Ishikawa (cell line): Measurements from ENCODE around the gene OR1D5.

Experiments used
- CEBPB ChIP-seq: IDR thresholded peaks from 2 replicates; pipeline ENCODE4 v1.6.1; 2012
- FOXM1 ChIP-seq: IDR thresholded peaks from 2 replicates; pipeline ENCODE4 v1.6.1; 2012; ENCODE audit warnings: low read depth, borderline replicate concordance
- TF ChIP-seq, protein P1 (sequence below): IDR thresholded peaks from 2 replicates; pipeline ENCODE4 v1.6.1; 2012; ENCODE audit warnings: low read depth, mild to moderate bottlenecking

DNA sequence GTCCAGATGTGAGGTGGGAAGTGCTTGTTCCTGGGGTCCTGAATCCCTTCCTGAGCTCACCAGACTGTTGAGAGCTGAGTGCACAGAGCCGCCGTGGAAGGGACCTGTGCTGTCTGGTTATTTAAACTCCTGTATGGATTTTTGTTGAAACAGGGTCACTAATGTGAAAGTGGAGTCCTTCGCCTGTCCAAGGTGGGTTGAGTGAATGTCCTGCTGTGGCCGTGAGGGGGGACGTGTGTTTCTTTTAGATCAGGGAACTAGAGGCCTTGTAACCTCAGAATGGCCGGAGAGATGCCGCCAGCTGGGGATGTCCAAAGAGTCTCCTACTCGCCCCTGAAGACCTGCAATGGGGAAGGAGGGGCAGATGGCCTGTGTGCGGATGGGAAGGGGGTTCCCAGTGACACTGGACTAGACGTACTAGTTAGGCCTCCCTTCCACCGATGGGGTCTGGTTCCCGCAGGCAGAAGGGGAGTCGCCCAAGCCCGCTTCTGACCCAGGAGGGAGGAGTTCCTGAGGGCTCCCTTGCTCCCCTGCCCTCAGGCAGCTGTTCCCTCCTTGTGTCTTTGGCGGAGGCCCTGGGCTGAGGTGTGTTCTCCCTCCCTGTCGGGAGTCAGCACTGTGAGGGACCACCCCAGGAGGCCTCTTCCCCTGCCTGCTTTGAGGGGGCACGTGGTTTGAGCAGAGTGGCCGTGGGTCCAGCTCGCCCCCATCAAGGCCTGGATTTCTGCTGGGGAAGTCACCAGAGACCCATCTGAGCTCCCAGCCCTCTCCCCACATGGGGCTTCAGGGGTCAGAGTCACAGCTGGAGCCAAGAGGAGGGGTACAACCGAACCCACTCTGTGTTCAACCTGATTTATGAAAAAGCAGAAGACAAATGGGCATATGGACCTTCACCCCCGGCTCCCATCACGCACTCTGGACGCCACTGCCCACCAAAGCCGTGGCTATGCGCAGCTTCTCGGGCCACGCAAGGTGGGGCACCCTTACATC lies 30.9 kb downstream of the OR1D5 start:
- TF ChIP-seq, protein P1, sequence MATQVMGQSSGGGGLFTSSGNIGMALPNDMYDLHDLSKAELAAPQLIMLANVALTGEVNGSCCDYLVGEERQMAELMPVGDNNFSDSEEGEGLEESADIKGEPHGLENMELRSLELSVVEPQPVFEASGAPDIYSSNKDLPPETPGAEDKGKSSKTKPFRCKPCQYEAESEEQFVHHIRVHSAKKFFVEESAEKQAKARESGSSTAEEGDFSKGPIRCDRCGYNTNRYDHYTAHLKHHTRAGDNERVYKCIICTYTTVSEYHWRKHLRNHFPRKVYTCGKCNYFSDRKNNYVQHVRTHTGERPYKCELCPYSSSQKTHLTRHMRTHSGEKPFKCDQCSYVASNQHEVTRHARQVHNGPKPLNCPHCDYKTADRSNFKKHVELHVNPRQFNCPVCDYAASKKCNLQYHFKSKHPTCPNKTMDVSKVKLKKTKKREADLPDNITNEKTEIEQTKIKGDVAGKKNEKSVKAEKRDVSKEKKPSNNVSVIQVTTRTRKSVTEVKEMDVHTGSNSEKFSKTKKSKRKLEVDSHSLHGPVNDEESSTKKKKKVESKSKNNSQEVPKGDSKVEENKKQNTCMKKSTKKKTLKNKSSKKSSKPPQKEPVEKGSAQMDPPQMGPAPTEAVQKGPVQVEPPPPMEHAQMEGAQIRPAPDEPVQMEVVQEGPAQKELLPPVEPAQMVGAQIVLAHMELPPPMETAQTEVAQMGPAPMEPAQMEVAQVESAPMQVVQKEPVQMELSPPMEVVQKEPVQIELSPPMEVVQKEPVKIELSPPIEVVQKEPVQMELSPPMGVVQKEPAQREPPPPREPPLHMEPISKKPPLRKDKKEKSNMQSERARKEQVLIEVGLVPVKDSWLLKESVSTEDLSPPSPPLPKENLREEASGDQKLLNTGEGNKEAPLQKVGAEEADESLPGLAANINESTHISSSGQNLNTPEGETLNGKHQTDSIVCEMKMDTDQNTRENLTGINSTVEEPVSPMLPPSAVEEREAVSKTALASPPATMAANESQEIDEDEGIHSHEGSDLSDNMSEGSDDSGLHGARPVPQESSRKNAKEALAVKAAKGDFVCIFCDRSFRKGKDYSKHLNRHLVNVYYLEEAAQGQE: no peak
- no peak for TF ChIP-seq FOXM1
- TF ChIP-seq CEBPB: no peak
